GM11168 (cell line): Measurements from ENCODE around the gene METTL8.

Experiments
- in situ Hi-C: fragments of 300-500 bp; cut with MboI; formaldehyde crosslinking; loops from one replicate; pipeline ENCODE4 v1.12.0; 2022; ENCODE audit warnings: low sequenced_read_pairs; ENCODE audit not compliant: unreplicated experiment

Gene METTL8

GRCh38 chr2:171433763-171434012 is at the start of gene METTL8:
Gene METTL8 (minus strand): TSS chr2:171433990. CDS start chr2:171392185, 41,805 bp downstream.
- in situ Hi-C loops, result no loop called here

- in situ Hi-C loops, result no loop called here
These were observed 49.1 kb upstream of the METTL8 start for GRCh38 chr2:171482877-171483276.

GRCh38 chr2:171482308-171482707 is 48.5 kb upstream of the METTL8 start:
- in situ Hi-C loops, result no loop called here

DNA sequence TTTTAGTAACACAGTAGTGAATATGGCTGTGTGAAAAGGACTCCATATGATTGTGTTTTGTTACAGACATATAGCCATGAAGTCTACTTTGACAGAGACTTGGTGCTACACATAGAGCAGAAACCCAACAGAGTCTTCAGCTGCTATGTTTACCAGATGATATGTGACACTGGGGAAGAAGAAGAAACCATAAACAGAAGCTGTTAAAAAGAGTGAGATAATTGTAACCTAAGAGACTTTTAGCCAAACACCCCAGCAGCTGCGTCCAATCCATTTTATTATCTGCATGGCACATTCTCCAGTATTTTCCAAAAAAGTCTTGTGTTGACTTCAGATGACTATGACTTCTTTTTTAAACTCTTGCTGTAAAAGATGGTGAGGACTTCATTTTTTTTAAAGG is 47.1 kb upstream of the METTL8 start:
- in situ Hi-C loops, result no loop called here

GRCh38 chr2:171479154-171479814 is 45.5 kb upstream of the METTL8 start:
- in situ Hi-C loops, result no loop called here

DNA sequence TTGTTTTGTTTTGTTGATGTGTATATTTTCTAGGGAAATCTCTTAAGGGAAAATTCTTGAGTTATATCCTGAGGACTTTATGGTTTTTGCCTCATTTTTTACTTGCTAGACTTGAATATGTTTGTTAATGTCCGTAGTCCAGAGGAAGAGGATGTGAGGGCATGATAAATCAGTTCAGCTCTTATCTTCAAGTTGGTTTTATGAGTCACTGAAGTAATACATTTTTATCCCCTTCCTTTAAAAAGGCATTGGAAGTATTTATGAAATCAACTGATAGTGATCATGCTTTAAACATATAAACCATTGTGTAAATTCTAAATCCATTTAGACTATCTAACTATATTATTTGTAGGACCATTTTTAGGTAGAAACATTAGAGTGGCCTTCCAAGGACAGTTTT is 44.6 kb upstream of the METTL8 start:
- in situ Hi-C loops, result no loop called here

GRCh38 chr2:171475979-171476378 is 42.2 kb upstream of the METTL8 start:
- in situ Hi-C loops, result no loop called here

GRCh38 chr2:171470129-171470528 is 36.3 kb upstream of the METTL8 start:
- in situ Hi-C loops, result no loop called here

- in situ Hi-C loops, result no loop called here
These were observed 35.4 kb upstream of the METTL8 start for GRCh38 chr2:171469176-171469575.

DNA sequence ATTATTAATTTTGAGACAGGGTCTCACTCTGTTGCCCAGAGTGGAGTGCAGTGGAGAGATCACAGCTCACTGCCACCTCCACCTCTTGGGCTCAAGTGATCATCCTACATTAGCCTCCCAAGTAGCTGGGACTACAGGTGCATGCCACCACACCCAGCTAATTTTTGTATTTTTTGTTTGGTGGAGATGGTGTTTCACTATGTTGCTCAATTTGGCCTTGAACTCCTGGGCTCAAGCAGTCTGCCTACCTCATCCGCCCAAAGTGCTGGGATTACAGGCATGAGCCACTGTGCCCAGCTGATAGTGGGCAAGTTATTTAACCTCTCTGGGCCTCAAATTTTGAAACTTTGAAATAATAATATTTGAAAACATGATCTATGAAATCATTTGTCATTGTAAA is 26.7 kb upstream of the METTL8 start:
- in situ Hi-C loops, result no loop called here

- in situ Hi-C loops, result no loop called here
These were observed 25.7 kb upstream of the METTL8 start for GRCh38 chr2:171459498-171459897.

GRCh38 chr2:171452773-171453172 is 19.0 kb upstream of the METTL8 start:
- in situ Hi-C loops, result no loop called here

- in situ Hi-C loops, result no loop called here
These were observed 17.3 kb upstream of the METTL8 start for GRCh38 chr2:171451074-171451473.

- in situ Hi-C loops, result no loop called here
These were observed 13.9 kb upstream of the METTL8 start for GRCh38 chr2:171447675-171448074.

DNA sequence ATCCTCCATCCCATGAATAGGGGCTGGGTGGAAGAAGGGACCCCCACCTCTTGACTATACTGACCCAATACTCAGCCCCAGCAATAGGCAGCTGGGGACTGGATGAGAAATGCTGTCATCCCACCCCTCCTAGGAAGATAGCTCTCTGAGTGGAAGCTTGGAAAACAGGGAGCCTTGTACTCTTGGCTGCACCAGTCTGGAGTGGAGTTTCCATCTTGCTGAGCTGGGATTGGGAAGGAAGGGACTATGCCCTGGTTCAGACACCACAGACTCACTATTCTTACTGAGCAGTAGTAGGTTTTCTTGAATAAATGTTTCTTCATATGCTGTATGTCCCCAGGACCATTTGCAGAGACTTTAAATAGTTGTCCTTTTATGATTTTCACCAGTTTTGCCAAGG is 7.7 kb upstream of the METTL8 start:
- in situ Hi-C loops, result no loop called here

DNA sequence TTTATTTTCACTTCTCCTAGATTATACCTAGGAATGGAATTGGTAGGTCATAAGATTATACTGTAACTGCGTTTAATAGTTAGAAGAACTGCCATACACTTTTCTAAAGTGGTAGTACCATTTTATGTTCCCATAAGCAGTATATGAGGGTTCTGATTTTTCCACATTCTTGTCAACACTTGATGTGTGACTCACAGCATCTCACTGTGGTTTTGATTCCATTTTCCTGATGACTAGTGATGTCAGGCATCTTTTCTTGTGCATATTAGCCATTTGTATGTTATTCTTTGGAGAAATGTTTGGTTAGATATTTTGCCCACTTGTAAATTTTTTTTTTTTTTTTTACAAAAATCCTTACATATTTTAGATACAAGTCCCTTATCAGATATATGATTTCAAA is 2.5 kb upstream of the METTL8 start:
- in situ Hi-C loops, result no loop called here

DNA sequence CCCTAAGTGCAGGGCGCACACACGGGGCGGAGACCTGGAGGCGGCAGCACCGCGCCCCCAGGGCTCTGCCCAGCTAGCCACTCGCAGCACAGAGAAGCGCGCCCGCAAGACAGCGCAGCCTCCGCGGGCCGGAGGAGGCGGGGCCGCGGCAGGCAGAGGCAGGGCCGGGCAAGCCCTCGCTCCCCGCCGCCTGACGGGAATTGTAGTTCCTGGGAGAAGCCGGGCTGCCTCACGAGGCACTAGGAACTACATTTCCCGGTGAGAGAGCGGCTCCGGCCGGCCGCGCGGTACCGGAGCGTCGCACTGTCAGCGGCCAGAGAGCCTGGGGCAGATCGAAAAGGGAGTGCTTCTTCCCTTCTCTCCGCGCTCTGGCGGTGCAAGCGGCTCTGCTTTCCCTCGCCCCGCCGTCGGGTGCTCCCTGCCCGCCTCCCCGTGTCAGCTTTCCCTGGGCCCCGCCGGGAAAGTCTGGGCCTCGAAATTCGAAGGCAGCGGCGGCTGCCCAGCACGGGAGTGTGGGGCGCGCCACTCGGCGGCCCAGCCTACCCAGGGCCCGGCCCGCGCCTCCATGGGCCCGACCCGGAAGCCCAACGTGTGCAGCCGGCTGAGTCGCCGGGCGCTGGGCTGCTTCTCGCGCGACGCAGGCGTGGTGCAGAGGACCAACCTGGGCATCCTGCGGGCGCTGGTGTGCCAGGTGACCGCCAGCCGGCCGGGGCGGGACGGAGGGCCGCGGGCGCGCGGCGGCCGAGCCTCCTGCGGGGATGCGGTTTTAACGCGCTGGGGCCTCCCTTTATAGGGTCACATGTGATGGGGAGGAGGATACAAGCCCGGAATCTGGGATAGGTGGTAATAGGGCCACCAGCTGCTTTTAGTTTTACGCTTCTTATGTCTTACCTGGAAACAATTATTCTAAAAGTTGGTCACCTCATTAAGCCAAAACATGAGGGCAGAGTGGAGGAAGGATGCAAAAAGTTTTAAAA is 511 bp upstream of the METTL8 start, which contains the start of gene DCAF17:
Gene DCAF17 (plus strand): TSS at position 214 of the 977 bp plus-strand sequence. CDS start 352 bp downstream, at position 566.
- in situ Hi-C loops, result no loop called here

GRCh38 chr2:171432969-171433762 is 624 bp downstream of the METTL8 start:
- in situ Hi-C loops, result no loop called here

DNA sequence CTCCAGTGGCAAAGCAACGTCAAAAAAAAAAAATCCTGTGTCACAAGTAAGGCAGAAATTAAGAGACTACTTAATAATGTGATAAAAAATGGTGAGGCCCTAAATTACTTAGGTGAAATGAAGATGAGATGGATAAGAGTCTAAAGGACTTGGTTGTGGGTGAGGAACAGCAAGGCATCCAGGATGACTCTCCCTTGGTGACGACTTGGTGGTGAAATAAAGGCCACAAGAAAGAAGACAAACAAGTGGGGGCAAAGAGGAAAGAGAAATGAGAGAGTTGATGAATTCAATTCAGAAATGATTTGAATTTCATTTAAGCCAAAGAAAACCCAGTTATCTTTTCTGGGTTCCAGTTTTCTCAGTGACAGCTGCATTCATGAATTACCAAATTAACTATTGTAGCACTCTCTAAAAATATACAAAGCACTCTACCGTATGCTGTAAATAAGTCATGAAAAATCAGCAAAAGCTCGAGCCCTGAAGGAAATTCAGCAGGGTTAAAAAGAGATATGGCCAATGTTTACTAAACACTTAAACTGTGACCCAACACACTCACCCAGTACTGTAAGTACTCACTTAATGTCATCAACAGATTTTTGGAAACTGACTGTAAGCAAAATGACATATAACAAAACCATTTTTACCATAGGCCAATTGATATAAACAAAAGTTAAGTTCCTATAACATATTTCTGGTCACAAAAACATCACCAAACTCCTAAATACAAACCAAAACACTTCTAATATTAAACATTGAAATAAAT is 1.4 kb downstream of the METTL8 start:
- in situ Hi-C loops, result no loop called here

DNA sequence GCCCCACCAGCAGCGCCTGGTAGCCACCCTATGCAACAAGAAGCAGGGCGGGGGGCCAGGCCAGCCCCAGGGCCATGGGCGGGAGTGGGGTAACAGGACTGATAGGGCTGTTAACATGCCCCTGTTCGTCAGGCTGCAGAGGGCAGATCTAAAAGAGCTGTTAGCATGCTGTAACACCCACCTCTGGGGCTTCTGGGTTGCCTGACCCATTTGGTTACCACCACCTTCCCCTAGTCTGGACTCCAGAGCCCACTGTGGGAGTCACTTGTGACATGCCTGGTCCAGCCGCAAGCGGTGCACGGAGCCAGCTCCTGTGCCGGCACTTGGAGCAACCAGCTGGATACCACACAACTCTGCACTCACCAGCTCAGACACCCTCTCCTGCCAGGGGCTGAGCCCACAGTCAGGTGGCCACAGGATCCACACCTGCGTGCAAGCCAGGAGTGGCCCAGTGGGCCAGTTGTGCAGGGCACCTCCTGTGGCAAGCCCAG is 2.1 kb downstream of the METTL8 start:
- in situ Hi-C loops, result no loop called here
